HG02763 (cell line): Measurements from ENCODE around the gene FRG2B.
"Not testable (repeated sequence)": the region's sequence is repeated elsewhere in the genome, so short reads cannot be mapped to it uniquely, and the experiment has no call there.

Experiments used
- ATAC-seq: cut with Tn5 transposase; IDR thresholded peaks from one replicate; pipeline ENCODE4 v1.9.1; 2021; ENCODE audit warnings: mild to moderate bottlenecking, moderate library complexity; ENCODE audit not compliant: unreplicated experiment

FRG2B gene

GRCh38 chr10:133626695-133627094 lies at the start of gene FRG2B:
FRG2B (minus strand) TSS chr10:133626795; CDS start chr10:133626742, 53 bp downstream.
- ATAC-seq: not testable (repeated sequence)

GRCh38 chr10:133667446-133667845 lies 40.9 kb upstream of the FRG2B start:
- ATAC-seq: not testable (repeated sequence)

GRCh38 chr10:133663544-133664160 lies 37.1 kb upstream of the FRG2B start:
- ATAC-seq: not testable (repeated sequence)

- ATAC-seq: not testable (repeated sequence)
Observed at GRCh38 chr10:133661122-133661521, 34.5 kb upstream of the FRG2B start.

GRCh38 chr10:133660516-133660915 lies 33.9 kb upstream of the FRG2B start:
- not testable (repeated sequence) for ATAC-seq

- not testable (repeated sequence) for ATAC-seq
Observed at GRCh38 chr10:133657276-133657675, 30.7 kb upstream of the FRG2B start.

- ATAC-seq: not testable (repeated sequence)
Observed at GRCh38 chr10:133648872-133649455, 22.4 kb upstream of the FRG2B start.

GRCh38 chr10:133647075-133647748 lies 20.6 kb upstream of the FRG2B start:
- peak; percentile 65 for ATAC-seq

GRCh38 chr10:133637846-133638235 lies 11.2 kb upstream of the FRG2B start:
- ATAC-seq: not testable (repeated sequence)

GRCh38 chr10:133637202-133637845 lies 10.7 kb upstream of the FRG2B start:
- not testable (repeated sequence) for ATAC-seq

- not testable (repeated sequence) for ATAC-seq
Observed at GRCh38 chr10:133630723-133631249, 4.2 kb upstream of the FRG2B start.

- not testable (repeated sequence) for ATAC-seq
Observed at GRCh38 chr10:133622544-133622943, 4.1 kb downstream of the FRG2B start.

GRCh38 chr10:133618851-133619250 lies 7.7 kb downstream of the FRG2B start:
- ATAC-seq: no peak

- no peak for ATAC-seq
Observed at GRCh38 chr10:133617196-133617595, 9.4 kb downstream of the FRG2B start.

GRCh38 chr10:133616371-133617130 lies 10.0 kb downstream of the FRG2B start:
- ATAC-seq: no peak

GRCh38 chr10:133614830-133615580 lies 11.6 kb downstream of the FRG2B start:
- no peak for ATAC-seq

- no peak for ATAC-seq
Observed at GRCh38 chr10:133613699-133614098, 12.9 kb downstream of the FRG2B start.

- ATAC-seq: no peak
Observed at GRCh38 chr10:133611079-133611478, 15.5 kb downstream of the FRG2B start.

GRCh38 chr10:133608855-133609254 lies 17.7 kb downstream of the FRG2B start:
- ATAC-seq: no peak

- ATAC-seq: not testable (repeated sequence)
Observed at GRCh38 chr10:133603434-133603833, 23.2 kb downstream of the FRG2B start.
